ENCODE results near the gene IVNS1ABP. TPM values are rescaled to one million over a fixed set of nuclear protein-coding genes. Genes with fewer than 3 reads are reported as not detected.

The IVNS1ABP gene
- total and polyA plus RNA-seq, 4 donors, result 19.8 to 93.8 (median 53.5) TPM

GRCh38 chr1:185250063-185250462 is 67.0 kb downstream of the IVNS1ABP start:
- intact Hi-C loops (cut with DNase I), result no loop called here
- Histone ChIP-seq H3K36me3 (ENCODE audit: control insufficient read depth in 1 of 2, insufficient read depth in 2 of 2, low read length in 1 of 2) (no peaks in the 10 kb centered on the region), H3K4me1 (ENCODE audit: control insufficient read depth in 1 of 2, insufficient read depth in 2 of 2, low read length in 2 of 2) (no peaks in the 10 kb centered on the region), H3K27ac (ENCODE audit: low read depth in 1 of 2, low read length in 2 of 2) (no peak overlapping the region), H3K9me3 (ENCODE audit: control insufficient read depth, low read length) (no peaks in the 10 kb centered on the region), H3K27me3 (ENCODE audit: control insufficient read depth in 1 of 2, insufficient read depth in 2 of 2, low read length in 1 of 2) (no peaks in the 10 kb centered on the region), H3K4me3 (ENCODE audit: low read length in 2 of 2) (no peak overlapping the region)
- ATAC-seq (ENCODE audit: low FRiP score) (no peak), DNase-seq (no peak)
- 93 to 94% methylated on average over 4 of the region's 4 CpGs for WGBS, 2 donors

- no peaks in the 10 kb centered on the region for H3K4me1 ChIP-seq (ENCODE audit: control insufficient read depth in 1 of 2, insufficient read depth in 2 of 2, low read length in 2 of 2)
- intact Hi-C loops (cut with DNase I), result no loop called here
- no peaks in the 10 kb centered on the region for H3K9me3 ChIP-seq (ENCODE audit: control insufficient read depth, low read length)
- no peak overlapping the region for H3K4me3 ChIP-seq (ENCODE audit: low read length in 2 of 2)
- H3K27me3 ChIP-seq (ENCODE audit: control insufficient read depth in 1 of 2, insufficient read depth in 2 of 2, low read length in 1 of 2), result no peaks in the 10 kb centered on the region
- no peaks in the 10 kb centered on the region for H3K36me3 ChIP-seq (ENCODE audit: control insufficient read depth in 1 of 2, insufficient read depth in 2 of 2, low read length in 1 of 2)
- 29 to 32% methylated on average over 2 of the region's 2 CpGs for WGBS, 2 donors
- H3K27ac ChIP-seq (ENCODE audit: low read depth in 1 of 2, low read length in 2 of 2), result no peak overlapping the region
- ATAC-seq (ENCODE audit: low FRiP score) (no peak), DNase-seq (no peak)
Measured at GRCh38 chr1:185249563-185249962, 67.5 kb downstream of the IVNS1ABP start.

Other genes with a start within 250 kb of the IVNS1ABP start
- 10 to 100 TPM in 1 of 2 donors, 1 to 10 TPM in 1; 9.6 to 16.9 TPM for gene TRMT1L, start 160.3 kb downstream of the IVNS1ABP start, total RNA-seq
- 1 to 10 TPM; 5.1 to 6.3 TPM for gene TRMT1L, start 160.3 kb downstream of the IVNS1ABP start, polyA plus RNA-seq
- 1 to 10 TPM; 6.9 to 7.8 TPM for gene SWT1, start 160.1 kb downstream of the IVNS1ABP start, total RNA-seq
- gene SWT1, start 160.1 kb downstream of the IVNS1ABP start, polyA plus RNA-seq, result 1 to 10 TPM; 2.5 to 3.0 TPM

Measured in aorta (tissue), 5 donors.